HG03139 (cell line): ENCODE measurements around the gene CDC42BPB.
A peak's percentile ranks its signal among the peaks of the same experiment; 100 is the strongest.

ENCODE experiments used
- ATAC-seq: cut with Tn5 transposase; IDR thresholded peaks from one replicate; pipeline ENCODE4 v1.9.1; 2021; ENCODE audit not compliant: unreplicated experiment

CDC42BPB gene, protein sequence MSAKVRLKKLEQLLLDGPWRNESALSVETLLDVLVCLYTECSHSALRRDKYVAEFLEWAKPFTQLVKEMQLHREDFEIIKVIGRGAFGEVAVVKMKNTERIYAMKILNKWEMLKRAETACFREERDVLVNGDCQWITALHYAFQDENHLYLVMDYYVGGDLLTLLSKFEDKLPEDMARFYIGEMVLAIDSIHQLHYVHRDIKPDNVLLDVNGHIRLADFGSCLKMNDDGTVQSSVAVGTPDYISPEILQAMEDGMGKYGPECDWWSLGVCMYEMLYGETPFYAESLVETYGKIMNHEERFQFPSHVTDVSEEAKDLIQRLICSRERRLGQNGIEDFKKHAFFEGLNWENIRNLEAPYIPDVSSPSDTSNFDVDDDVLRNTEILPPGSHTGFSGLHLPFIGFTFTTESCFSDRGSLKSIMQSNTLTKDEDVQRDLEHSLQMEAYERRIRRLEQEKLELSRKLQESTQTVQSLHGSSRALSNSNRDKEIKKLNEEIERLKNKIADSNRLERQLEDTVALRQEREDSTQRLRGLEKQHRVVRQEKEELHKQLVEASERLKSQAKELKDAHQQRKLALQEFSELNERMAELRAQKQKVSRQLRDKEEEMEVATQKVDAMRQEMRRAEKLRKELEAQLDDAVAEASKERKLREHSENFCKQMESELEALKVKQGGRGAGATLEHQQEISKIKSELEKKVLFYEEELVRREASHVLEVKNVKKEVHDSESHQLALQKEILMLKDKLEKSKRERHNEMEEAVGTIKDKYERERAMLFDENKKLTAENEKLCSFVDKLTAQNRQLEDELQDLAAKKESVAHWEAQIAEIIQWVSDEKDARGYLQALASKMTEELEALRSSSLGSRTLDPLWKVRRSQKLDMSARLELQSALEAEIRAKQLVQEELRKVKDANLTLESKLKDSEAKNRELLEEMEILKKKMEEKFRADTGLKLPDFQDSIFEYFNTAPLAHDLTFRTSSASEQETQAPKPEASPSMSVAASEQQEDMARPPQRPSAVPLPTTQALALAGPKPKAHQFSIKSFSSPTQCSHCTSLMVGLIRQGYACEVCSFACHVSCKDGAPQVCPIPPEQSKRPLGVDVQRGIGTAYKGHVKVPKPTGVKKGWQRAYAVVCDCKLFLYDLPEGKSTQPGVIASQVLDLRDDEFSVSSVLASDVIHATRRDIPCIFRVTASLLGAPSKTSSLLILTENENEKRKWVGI (N-terminal part only)

DNA sequence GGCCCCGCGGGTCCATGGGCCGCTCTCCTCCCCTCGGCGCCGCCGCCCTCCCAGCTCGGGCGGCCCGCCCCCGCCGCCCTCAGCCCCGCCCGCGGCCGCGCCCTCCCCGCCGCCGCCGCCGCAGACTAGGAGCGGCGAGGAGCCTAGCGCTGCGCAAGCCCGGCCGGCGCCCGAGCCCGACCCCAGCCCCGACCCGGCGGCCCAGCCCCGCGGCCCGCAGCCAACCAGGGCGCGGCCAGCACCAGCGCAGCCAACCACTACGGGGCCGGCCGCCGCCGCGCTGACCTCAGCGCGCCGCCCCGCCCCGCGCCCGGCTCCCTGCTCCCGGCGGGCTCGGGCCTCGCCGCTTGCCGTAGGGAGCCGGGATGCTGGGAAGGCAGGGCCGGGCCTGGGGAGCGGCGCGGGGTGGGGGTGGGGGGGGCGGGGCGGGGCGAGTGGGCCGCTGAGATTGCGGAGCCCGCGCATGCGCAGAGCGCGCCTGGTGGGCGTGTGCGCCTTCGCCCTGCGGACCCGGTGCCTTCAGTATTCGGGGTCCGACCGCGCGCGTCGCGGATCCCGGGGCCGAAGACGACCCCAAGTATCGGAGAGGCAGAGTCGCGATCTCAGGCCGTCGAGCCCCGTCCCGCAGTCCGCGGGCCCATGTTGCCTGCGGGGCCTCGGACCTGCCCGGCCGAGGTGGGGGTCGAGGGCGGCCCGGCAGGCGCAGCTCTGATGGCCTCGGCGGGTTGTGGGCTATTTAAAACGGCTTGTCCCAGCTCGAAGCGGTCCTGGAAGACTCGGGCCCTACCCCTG, at the start of gene CDC42BPB:
Gene CDC42BPB (minus strand): TSS at position 178 of the 792 bp plus-strand sequence. CDS start 376 bp downstream, outside the sequence.
- ATAC-seq: peak; percentile 73

DNA sequence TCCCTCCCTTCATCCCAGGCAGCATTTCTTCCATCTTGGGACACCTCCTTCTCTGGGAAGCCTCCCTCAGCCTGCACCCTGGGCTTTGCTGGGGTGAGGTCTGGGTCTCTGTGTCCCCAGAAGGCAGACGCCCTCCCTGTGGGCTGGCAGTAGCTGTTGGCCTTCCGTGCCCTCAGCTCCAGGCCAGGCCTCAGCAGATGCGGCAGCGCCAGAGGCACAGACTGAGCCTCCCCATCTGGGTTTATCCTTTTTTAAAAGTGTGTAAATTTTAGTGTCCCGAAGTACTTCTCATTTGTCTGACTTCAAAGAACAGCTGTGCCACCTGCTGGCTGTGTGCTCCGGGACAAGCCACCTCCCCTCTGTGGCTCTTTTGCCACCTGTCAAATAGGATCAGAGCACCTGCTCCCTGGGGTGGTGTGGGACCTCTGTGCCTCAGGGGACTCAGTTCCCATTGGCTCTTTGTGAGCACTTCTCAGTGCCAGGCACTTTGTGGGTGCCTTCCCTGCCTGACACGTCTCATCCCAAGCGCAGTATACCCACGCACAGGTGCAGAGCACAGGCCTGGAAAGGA, 48.3 kb upstream of the CDC42BPB start:
- ATAC-seq: no peak

DNA sequence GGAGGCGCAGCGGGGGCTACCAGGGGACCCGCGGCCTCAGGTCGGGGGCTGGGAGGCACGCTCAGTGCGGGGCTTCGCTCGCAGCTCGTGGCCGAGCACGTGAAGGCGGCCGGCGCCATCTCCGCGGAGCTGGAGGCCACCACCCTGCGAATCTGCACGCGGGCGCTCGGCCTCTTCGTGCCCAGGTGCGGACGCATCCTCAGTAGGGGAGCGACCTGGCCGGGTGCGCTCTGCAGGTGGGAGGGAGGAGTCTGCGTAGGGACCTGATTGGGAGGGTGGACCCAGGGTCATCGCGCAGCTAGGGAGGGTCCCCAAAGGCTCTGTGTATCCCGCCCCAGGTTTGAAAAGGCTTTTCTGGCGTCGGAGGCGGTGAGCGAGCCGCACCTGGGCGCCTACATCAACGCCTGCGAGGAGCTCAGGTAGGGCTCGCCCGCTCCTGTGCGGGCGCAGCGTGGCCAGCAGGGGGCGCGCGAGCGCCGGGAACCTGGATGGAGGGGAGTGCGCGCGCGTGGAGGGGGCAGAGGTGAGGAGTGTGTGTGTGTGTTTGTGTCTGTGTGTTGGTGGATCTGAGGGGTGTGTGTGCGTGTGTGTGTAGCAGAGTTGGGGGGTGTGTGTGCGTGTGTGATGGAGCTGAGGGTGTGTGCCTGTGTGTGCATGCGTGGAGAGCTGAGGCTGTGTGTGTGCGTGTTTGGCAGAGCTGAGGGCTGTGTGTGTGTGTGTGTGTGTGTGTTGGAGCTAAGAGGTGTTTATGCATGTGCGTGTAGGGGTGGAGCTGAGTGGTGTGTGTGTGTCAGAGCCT, 47.5 kb upstream of the CDC42BPB start:
- ATAC-seq: peak; percentile 46

DNA sequence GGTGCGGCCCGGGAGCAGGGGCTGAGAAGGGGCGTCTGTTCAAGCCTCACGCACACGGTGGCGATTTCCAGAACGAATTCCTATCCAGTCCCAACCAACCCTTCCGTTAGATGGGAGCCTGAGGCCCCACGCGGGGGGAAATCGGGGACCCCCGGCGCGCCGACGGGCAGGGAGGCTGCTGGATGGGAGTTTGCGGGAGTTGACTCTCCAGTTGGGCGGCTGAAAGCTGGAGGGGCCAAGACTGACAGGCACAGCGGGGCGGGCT, 47.0 kb upstream of the CDC42BPB start:
- no peak for ATAC-seq

DNA sequence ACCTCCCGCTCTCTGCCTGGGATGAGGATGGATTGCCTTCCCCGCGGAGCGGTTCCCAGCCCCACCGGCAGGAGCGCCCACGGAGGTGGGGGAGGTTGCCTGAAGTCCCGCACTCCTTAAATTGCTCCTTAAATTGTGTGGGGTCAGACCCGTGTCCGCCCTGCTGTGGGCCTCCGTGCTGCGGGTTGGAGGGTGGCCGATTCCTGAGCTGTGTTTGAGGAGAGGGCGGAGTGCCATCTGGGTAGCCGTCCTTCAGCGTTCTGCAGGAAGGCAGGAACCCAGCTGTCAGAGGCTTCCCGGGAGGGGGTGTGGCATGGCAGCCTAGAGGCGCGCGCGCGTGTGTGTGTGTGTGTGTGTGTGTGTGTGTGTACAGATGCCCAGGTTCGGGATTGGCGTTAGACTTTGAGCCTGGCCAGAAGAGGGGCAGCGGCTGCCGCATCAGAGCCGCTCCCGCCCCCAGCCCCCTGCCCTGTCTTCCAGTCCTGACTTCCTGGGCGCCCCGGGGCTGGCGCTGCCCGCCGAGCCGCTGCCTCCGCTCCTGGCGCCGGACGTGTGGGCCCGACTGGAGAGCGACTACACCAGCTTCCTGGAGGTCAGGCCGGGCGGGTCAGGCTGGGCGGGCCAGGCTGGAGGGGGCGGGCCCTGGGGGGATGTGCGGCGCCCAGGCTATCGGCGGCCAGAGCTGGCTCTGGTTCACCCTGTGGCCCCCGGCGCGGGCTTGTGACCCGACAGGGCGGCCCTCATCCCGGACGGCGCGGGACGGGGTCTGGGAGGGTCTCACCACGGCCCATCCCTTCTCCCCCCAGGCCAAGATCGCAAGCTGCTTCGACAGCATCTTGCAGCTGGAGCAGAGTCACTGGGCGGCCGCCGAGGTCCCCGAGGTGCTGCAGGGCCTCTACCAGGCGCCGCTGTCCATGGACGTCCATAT, 46.4 kb upstream of the CDC42BPB start:
- ATAC-seq: no peak

DNA sequence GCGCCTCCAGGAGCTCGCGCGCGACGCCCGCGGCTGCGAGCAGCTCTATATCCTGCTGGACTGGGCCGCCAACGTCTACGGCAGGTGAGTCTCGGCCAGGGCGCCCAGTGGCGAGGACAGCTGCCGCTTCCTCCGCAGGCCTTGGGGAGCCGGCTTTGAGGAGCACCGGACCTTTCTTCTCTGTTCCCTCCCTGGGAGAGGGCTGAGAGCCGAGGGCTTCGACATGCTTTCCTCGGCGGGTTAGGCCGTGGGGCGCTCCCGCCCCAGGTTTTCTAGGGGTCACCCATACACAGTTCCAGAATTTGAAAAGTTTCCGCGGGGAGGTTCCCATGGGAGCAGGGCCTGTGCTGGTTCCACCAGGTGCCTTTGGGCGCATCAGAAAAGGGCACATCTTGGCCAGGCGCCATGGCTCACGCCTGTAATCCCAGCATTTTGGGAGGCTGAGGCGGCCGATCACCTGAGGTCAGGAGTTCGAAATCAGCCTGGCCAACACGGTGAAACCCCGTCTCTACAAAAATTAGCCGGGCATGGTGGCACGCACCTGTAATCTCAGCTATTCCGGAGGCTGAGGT, 45.4 kb upstream of the CDC42BPB start:
- no peak for ATAC-seq

DNA sequence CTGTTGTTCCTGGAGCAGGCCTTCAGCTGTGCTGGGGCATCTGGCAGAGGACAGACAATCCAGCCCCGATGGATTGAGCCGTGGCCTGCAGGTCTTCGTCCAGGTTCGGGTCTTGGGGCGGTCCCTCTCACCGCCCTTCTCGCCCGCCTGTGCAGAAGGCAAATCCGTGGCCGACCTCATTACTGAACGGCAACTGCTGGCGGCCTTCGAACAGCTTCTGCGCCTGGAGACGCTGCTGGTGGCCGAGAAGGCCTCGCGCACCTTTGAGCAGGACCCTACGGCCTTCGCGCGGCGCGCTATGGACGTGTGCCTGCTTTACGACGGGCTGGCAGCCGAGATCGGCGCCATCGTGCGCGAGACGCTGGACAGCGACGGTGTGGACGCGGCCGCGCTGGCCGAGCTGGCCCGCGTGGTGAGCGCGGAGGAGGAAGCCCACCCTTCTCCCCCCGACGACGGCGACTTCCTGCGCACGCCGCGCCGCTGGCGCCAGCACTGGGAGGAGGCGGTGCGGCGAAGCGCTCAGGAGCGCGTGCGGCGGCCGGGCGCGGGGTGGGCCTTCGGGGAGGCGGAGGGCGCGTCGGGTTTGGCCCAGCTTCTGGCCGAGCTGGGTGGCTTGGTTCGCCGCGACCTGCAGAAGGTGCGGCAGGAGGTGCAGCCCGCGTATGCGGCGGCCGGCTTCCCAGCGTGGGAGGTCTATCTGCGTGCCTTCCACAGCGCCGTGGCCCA, 44.8 kb upstream of the CDC42BPB start:
- no peak for ATAC-seq

DNA sequence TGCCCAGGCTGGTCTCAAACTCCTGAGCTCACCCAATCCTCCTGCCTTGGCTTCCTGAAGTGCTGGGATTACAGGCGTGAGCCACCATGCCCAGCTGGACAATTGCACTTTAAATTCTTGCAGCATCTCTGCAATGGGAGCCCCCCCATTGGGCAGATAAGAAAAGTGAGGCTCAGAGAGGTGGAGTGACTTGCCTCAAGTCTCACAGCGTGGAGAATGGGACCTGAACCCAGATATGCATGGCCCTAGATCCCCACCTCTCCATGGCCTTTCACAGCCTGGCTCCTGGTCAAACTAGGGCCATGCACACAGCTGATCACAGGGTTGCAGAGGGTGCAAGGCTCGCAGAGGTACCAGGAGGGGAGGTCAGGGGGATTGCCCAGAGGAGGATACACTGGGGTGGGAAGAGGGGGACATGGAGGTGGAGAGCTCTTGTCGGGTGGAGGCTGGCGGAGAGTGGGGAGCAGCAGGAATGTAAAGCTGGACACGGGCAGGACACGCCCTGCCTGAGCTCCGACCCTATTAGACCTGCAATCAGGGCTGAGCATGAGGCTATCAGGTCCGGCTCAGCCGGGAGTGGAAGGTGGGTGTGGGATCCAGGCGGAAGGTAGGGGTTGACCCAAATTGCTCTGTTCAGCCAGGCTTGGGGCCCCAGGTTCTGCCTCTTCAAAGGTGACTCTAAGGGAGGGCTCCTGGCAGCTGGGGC, 44.1 kb upstream of the CDC42BPB start:
- no peak for ATAC-seq

DNA sequence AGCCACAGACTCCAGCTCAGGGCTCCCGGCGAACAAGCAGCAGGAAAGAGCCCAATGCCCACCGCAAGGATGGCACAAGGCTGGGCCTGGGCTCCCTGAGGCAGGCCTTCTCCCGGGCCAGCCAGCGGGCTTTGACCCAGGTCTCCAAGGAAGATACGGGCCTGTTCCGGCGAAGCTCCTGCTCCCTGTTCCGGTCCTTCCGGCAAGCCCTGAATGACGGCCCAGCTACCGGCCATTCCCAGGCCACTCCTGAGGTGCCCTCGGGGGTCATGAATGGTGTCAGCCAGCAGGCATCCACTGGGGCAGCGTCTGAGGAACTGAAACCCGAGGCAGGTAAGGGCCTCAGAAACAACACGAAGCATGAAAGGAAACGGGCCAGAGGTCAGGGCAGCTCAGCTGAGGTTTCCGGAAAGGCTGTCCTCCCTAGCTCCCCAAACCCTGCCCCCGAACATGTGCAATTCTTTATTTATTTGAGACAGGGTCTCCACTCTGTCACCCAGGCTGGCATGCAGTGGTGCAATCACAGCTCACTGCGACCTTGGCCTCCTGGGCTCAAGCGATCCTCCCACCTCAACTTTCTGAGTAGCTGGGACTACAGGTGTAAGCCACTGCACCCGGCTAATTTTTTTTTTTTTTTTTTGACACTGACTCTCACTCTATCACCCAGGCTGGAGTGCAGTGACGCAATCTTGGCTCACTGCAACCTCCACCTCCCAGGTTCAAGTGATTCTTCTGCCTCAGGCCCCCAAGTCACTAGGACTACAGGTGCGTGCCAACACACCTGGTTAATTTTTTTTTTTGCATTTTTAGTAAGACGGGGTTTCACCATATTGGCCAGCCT, 43.2 kb upstream of the CDC42BPB start:
- ATAC-seq: no peak

DNA sequence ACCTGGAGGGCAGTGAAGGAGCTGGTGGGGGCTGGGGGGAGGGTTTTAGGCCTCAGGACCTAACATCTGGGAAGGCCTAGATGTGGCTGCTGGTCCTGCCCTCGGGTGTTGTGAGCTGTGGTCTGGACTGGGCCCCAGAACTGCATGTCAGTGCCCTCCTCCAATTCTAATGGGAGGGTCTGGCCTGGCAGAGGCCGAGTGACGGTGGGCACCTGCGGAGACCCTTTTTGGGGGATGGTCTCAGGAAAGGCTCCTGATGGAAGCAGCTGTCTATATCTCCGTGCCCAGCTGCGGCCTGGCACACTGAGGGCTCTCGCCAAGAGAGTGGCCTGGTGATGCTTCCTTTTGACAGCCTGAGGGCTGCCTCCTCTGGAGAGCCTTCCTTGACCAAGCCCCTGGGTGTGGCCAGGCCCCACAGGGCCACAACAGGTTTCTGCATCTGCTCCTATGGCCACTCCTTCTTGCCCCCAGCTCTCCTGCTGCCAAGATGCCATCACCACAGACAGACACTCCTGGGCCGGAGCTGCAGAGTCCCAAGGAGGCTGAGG, 42.5 kb upstream of the CDC42BPB start:
- ATAC-seq: no peak

DNA sequence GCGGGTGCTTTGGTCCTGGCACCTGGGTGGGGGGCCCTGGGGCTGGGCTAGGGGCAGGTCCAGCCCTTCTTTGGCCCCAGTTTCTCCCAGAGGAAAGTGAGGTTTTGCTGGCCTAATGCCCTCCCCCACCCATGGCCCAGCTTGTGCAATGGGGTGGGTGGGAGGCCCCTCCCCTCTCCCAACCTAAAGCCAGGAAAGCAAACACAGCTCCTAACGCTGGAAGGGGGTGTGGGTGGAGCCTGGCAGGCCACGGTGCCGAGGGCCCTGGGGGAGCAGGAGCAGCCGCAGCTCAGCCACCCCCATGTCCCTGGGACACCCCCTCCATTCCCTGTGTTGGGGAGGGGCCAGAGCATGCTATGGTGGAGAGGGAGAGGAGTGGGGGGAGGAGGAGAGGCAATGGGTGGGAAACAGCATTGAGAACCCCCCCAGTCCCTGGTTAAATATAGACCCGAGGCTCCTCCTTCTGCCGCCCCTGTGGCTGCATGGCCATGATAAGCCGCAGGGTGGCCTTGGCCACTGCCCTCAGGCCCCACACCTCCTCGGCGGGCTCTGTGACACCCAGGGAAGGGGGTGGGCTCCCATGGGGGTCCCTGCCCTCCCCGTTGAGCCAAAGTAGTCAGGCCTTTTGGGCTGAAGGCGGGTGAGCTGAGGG, 41.9 kb upstream of the CDC42BPB start:
- ATAC-seq: no peak

DNA sequence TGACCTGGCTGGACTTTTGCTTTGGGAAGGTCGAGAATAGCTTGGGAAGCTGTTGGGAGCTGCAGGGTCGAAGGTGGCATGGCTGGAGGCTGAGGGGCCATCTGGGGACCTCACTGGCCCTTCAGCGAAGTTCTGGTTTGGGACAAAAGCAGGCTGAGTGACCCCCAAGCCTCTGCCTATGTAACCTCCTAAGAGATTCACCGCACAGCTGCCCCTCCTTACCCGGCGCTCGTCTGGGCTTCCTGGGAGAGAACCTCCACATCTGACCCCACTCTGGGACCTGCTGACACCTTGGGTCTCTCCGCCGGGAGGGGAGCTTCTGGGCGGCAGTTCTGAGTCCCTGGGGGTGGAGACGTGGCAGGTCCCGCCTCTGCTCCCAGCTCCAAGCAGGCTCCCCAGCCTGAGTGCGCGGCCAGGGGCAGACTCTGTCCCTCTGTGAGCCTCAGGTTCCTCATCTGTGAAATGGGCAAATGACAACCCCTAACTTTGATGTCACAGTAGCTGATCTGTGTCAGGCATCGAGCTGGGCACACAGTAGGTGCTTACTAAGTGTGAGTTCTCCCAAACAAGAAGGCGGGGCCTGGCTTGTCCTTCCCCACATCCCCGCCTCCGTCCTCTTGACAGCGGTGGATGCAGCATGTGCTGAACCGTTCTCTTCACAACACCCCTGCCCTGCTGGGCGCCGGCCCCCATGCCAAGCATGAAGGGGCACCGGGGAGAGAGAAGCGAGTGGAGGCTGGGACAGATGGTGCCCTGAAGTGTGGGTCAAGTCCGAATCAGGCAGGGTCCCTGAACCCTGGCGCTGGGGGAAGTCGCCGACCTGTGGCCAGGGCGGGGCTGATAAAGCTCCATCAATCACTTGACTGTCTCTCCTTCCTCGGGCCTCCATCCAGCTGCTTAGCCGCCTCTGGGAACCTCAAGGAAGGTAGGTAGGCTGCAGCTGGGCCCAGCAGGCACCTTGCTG, 40.9 kb upstream of the CDC42BPB start:
- ATAC-seq: no peak

DNA sequence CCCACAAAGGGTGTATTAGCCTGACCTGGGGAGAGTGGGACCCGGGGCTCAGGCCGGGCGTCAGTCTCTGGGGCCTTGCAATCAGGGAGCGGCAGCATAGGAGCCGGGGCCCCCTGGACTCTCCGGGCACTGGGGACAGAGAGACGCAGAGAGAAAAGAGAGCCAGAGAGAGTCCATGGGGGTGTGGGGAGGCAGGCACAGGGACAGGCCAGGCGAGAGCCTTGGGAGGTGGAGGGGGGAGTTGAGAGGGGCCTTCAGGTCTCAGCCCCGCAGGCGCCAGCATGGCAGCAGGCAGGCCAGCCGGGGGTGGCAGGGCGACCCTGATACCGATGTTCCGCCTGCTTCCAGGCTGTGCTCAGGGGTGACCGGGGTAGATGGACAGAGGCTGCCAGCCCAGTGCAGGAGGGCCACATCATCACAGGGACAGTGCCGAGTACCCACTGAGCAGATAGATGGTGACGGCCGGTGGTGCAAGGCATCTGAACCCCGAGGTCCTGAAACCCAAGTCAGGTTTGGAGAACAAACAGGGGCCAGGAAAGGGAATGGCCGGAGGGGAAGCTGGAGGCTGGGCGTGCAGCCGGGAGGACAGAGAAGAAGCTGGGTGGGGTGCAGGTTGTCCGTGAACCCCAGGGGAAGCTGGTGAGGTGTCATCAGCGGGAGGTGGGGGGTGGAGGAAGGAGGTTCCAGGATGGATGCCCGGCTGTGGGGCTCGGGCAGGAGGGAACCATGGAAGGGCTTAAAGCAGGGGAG, 40.1 kb upstream of the CDC42BPB start:
- ATAC-seq: no peak
